Heart right ventricle (tissue), 16 donors: ENCODE measurements around the gene HAUS3. TPM values are rescaled to one million over a fixed set of nuclear protein-coding genes. Genes with fewer than 3 reads are reported as not detected.

ENCODE experiments used
- ATAC-seq, 8 donors: fragments of 200-7000 bp; cut with Tn5 transposase; one replicate each; pipeline ENCODE4 v1.9.1; 2020; ENCODE audit warnings: mild to moderate bottlenecking in 8 of 8, moderate library complexity in 8 of 8, moderate number of reproducible peaks in 1 of 8
- DNase-seq, 2 donors: peaks; one replicate each; pipeline ENCODE4 v3.0.0-alpha.2; 2020
- H3K27ac ChIP-seq, 10 donors: fragments of 200-600 bp; sonication (generic) in 2 of 10; one replicate each; pipeline versions ENCODE4 v1.5.0 to v1.8.0; 2020 to 2022; ENCODE audit warnings: mild to moderate bottlenecking in 3 of 10
- H3K27me3 ChIP-seq, 7 donors: fragments of 200-600 bp; one replicate each; pipeline ENCODE4 v1.8.0; 2021 to 2022; ENCODE audit warnings: mild to moderate bottlenecking in 2 of 7
- H3K36me3 ChIP-seq, 9 donors: fragments of 200-600 bp; sonication (generic) in 1 of 9; one replicate each; pipeline versions ENCODE4 v1.5.0 to v1.8.0; 2020 to 2022; ENCODE audit warnings: mild to moderate bottlenecking in 2 of 9
- H3K4me1 ChIP-seq, 9 donors: fragments of 200-600 bp; sonication (generic) in 1 of 9; one replicate each; pipeline versions ENCODE4 v1.5.0 to v1.8.0; 2020 to 2022; ENCODE audit warnings: mild to moderate bottlenecking in 4 of 9
- H3K4me3 ChIP-seq, 10 donors: fragments of 200-600 bp; sonication (generic) in 2 of 10; one replicate each; pipeline versions ENCODE4 v1.5.0 to v1.8.0; 2020 to 2022; ENCODE audit warnings: mild to moderate bottlenecking in 7 of 10, moderate library complexity in 2 of 10
- H3K9me3 ChIP-seq, 11 donors: fragments of 200-600 bp in 10 of 11; sonication (generic) in 2 of 11; one replicate each; pipeline versions ENCODE4 v1.5.0 to v1.8.0; 2013 to 2022; ENCODE audit warnings: mild to moderate bottlenecking in 2 of 11, control low read depth in 1 of 11, moderate library complexity in 1 of 11
- CTCF ChIP-seq, 9 donors: fragments of 200-600 bp; sonication (generic) in 2 of 9; IDR thresholded peaks; one replicate each; pipeline versions ENCODE4 v1.5.0 to v1.8.0; 2021 to 2022; ENCODE audit warnings: antibody characterized with exemption in 9 of 9, mild to moderate bottlenecking in 5 of 9, moderate library complexity in 1 of 9
- WGBS, 2 donors: extraction: QIAGEN DNeasy Blood & Tissue Kit; methylation state at CpG; one replicate each; pipeline ENCODE4 v1.1.7; 2013; ENCODE audit warnings: inconsistent platforms in 1 of 2; 5-methylcytosine and 5-hydroxymethylcytosine counted together
- intact Hi-C, 10 donors: fragments of 100-400 bp; cut with DNase I; formaldehyde crosslinking; loops; one replicate each; pipeline versions ENCODE4 v1.11.1 to v1.14.2; 2022
- polyA plus RNA-seq, 2 donors: library from polyadenylated mRNA; stranded (reverse); fragments of 200-250 nt; gene quantifications; one replicate each; pipeline ENCODE4 v1.2.3, GENCODE V29; 2013
- total RNA-seq, 10 donors: library from RNA; stranded (reverse); fragmentation: NEBNext Ultra II Directional in 3 of 10; extraction: Animal tissue kit (Norgen Biotek cat#: 25700) in 3 of 10; gene quantifications; one replicate each; pipeline versions ENCODE4 v1.2.1 to v1.2.4, GENCODE V29; 2021 to 2023
- donor health status: Arrhythmogenic right ventricular cardiomyopathy.
- donor health status: ischemic (EF 13 %, LVEDD 7.1; RV severe dilation, severe dysfunction).
- donor health status: healthy with polysubstance abuse.
- donor health status: DM: no; HTN: yes; CAD: no.
- donor health status: DM: no; HTN: no; CAD: no.
- donor health status: ischemic (EF 25% LVEDD 6.9; RV normal size, moderate dysfunction).
- donor health status: ischemic (EF 25% LVEDD 5.7; RV mildly dilated, moderate dysfunction).
- donor health status: healthy.
- donor health status: DM: yes; HTN: yes; CAD: no.
- donor health status: Ischemic cardiomyopathy.
- donor health status: ischemic (EF 35%, LVEDD 5.7; RV mildly dilated, moderate dysfunction).
- donor health status: nonischemic (EF 11% LVEDD 7.7; RV severe dilation, severe dysfunction).
- donor health status: DM: yes; HTN: yes; CAD: no.
- donor health status: PGD.
- donor health status: ischemic (EF 29% LVEDD 5.4; RV normal size, mild dysfunction).
- donor health status: nonischemic (EF 23%, LVEDD 6.1; RV moderate dilation, normal function).

Gene HAUS3
- total and polyA plus RNA-seq, 12 donors, result 3.5 to 10.5 (median 6.5) TPM

- Histone ChIP-seq H3K4me3 (peak overlapping the region; percentile 9 to 98 (median 75)), H3K27ac (peak overlapping the region; percentile 90 to 100 (median 98)), H3K36me3 (peaks cover 0 to 12% (median 0%) of the 10 kb centered on the region in 9 donors), H3K9me3 (no peaks in the 10 kb centered on the region), H3K27me3 (no peaks in the 10 kb centered on the region), H3K4me1 (peaks cover 37 to 77% (median 58%) of the 10 kb centered on the region in 9 donors)
- DNase-seq, result no peak
- ATAC-seq, result no peak
- intact Hi-C loops, result loop anchor here in 6 of 10 donors (2.0 to 10.0 kb wide), 3 partner anchors 20 to 154 kb away; partner anchors contain the start of genes CFAP99 (in 6 of the 6), ZFYVE28 (in 6 of the 6), HAUS3 (in 1 of the 6) and POLN (in 1 of the 6)
- WGBS, 2 donors, result 41 to 45% methylated on average over 13 of the region's 13 CpGs
- TF ChIP-seq CTCF (IDR thresholded peaks at IDR 0.05), result no peak
These were observed 21.0 kb upstream of the HAUS3 start for GRCh38 chr4:2262944-2263250.

DNA sequence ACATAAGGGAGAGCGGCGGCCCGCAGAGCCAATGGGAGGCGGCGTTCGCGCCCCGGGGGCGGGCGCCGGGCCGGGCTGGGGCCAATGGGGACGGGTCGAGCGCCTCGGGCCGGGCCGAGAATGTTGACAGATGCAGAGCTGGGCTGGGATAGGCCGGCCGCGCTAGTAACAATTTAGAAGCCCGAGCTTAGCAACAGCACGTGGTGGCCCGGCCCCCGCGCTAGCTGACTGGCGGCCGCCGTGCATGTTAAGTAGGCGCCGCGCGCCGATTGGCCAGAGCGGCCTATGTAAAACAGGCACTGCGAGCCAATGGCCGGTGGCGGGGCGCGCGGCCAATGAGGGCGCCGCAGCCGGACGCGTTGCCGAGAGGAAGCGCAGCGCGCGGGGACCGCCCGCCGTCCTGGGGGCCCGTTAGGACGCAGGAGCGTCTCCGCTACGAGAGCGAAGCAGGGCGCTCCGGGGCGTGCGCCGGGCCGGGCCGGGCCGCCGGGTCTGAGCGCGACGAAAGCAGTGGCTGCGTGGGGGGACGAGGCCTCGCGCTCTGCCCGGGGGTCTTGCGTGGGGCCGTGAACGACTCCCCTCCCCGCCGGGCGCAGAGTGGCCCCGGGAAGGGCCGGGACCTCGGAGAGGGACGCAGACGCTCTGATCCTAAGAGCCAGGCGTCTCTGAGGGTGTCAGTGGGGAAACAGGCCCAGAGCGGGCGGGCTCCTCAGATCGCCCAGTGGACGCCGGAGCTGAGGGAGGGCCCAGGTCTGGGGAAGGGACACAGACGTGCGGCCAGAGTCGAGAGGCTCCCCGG, 20.4 kb upstream of the HAUS3 start:
- 1% methylated on average over 98 of the region's 98 CpGs for WGBS, 2 donors
- TF ChIP-seq CTCF (IDR thresholded peaks at IDR 0.05), result no peak
- Histone ChIP-seq H3K4me3 (peak overlapping the region; percentile 9 to 99 (median 84)), H3K36me3 (peaks cover 0 to 18% (median 0%) of the 10 kb centered on the region in 9 donors), H3K9me3 (no peaks in the 10 kb centered on the region), H3K27me3 (no peaks in the 10 kb centered on the region), H3K27ac (peak overlapping the region; percentile 95 to 100 (median 98)), H3K4me1 (peaks cover 42 to 82% (median 63%) of the 10 kb centered on the region in 9 donors)
- DNase-seq, result peak; percentile 99
- ATAC-seq, result peak; percentile 91 to 96 (median 94)
- intact Hi-C loops, result loop anchor here in 6 of 10 donors (2.0 to 10.0 kb wide), 3 partner anchors 20 to 155 kb away; partner anchors contain the start of genes CFAP99 (in 6 of the 6), ZFYVE28 (in 6 of the 6), HAUS3 (in 1 of the 6) and POLN (in 1 of the 6)

DNA sequence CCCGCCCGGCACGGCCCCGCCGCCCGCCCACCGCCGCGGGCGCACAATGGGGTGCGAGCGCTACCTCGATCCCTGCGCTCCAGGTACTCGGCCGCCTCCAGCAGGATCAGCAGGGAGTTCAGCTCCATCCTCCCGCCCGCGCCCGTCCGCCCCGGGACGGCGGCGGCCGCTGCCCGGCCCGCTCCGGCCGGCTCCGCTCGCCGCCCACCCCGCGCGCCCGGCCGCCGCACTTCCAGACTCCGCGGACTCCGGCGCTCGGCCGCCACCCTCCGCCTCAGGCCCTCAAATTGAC, 19.9 kb upstream of the HAUS3 start, which contains the start of gene MXD4:
TSS of gene MXD4 (minus strand) at position 257 of the 292 bp plus-strand sequence. CDS start at position 128, 129 bp downstream.
- H3K27ac ChIP-seq, result peak within 1 kb of the TSS; percentile 95 to 100 (median 98)
- TF ChIP-seq CTCF (IDR thresholded peaks at IDR 0.05), result no peak
- peak within 1 kb of the TSS; percentile 81 to 99 (median 96) for H3K4me3 ChIP-seq
- intact Hi-C loops, result loop anchor here in 6 of 10 donors (2.0 to 10.0 kb wide), 3 partner anchors 19 to 156 kb away; partner anchors contain the start of genes CFAP99 (in 6 of the 6), ZFYVE28 (in 6 of the 6), HAUS3 (in 1 of the 6) and POLN (in 1 of the 6)
- ATAC-seq, result no peak
- DNase-seq, result no peak
- H3K27me3 ChIP-seq, result no peaks in the 10 kb centered on the region
- no peaks in the 10 kb centered on the region for H3K9me3 ChIP-seq
- H3K4me1 ChIP-seq, result peaks cover 48 to 82% (median 67%) of the 10 kb centered on the region in 9 donors
- 0 to 1% methylated on average over 37 to 46 of the region's 46 CpGs for WGBS, 2 donors
- peaks cover 0 to 22% (median 0%) of the 10 kb centered on the region in 9 donors for H3K36me3 ChIP-seq

- peak in 1 of 9 donors; percentile 14 for TF ChIP-seq CTCF (IDR thresholded peaks at IDR 0.05)
- no peaks in the 10 kb centered on the region for H3K9me3 ChIP-seq
- intact Hi-C loops, result loop anchor here in 6 of 10 donors (5.0 to 10.0 kb wide), 2 partner anchors 154 to 156 kb away; partner anchors contain the start of genes CFAP99 (in 6 of the 6) and ZFYVE28 (in 6 of the 6)
- DNase-seq, result peak; percentile 43 to 58
- peaks cover 0 to 26% (median 0%) of the 10 kb centered on the region in 9 donors for H3K36me3 ChIP-seq
- H3K27me3 ChIP-seq, result no peaks in the 10 kb centered on the region
- 0 to 1% methylated on average over 52 to 91 of the region's 91 CpGs for WGBS, 2 donors
- no peak for ATAC-seq
- peak overlapping the region; percentile 84 to 97 (median 91) for H3K27ac ChIP-seq
- peak overlapping the region; percentile 81 to 99 (median 96) for H3K4me3 ChIP-seq
- H3K4me1 ChIP-seq, result peaks cover 53 to 82% (median 67%) of the 10 kb centered on the region in 9 donors
These were observed 19.4 kb upstream of the HAUS3 start for GRCh38 chr4:2261110-2261852.
